Epidermal melanocyte (primary cell): ENCODE results near the gene CYB5R4.
"Not testable (repeated sequence)": the region's sequence is repeated elsewhere in the genome, so short reads cannot be mapped to it uniquely, and the experiment has no call there.

Source experiments
- DNase-seq: peaks from one replicate; pipeline ENCODE4 v3.0.0; 2011; ENCODE audit warnings: low spot score; ENCODE audit not compliant: insufficient read length

Gene CYB5R4

DNA sequence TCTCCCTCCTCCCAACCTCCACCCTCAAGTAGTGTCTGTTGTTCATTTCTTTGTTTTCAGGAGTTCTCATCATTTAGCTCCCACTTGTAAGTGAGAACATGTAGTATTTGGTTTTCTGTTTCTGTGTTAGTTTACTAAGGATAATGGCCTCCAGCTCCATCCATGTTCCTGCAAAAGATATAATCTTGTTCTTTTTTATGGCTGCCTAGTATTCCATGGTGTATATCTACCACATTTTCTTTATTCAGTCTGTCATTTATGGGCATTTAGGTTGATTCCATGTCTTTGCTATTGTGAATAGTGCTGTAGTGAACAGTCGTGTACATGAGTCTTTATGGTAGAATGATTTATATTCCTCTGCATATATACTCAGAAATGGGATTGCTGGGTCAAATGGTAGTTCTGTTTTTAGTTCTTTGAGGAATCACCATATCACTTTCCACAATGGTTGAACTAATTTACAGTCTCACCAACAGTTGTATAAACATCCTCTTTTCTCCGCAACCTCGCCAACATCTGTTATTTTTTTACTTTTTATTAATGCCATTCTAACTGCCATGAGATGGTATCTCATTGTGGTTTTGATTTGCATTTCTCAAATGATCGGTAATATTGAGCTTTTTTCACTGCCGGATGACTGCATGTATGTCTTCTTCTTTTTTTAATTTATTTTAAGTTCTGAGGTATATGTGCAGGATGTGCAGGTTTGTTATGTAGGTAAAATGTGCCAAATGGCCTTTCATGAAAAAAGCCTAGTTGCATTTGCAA, 48.3 kb downstream of the CYB5R4 start:
- not testable (repeated sequence) for DNase-seq

- no peak for DNase-seq
These were observed 49.3 kb downstream of the CYB5R4 start for GRCh38 chr6:83908813-83909212.

DNA sequence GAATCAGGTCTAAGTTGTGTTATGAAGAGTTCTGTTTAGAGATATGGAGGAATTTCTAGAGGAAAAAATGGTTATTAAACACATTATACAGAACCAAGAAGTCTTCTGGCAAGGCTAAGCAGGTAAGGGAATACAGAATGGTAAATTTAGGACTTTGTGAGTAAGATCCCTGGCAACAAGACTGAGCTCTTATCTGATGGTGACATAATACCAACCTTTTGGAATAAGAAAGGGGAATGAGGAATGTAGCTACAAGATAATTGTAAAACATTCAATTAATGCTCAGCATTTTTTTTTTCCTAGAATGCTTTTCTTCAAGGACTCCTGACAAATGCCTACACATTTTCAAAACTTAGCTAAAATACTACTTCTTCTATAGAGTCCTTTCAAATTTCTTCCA, 51.8 kb downstream of the CYB5R4 start:
- DNase-seq: no peak

GRCh38 chr6:83914953-83915352, 55.5 kb downstream of the CYB5R4 start:
- no peak for DNase-seq

DNA sequence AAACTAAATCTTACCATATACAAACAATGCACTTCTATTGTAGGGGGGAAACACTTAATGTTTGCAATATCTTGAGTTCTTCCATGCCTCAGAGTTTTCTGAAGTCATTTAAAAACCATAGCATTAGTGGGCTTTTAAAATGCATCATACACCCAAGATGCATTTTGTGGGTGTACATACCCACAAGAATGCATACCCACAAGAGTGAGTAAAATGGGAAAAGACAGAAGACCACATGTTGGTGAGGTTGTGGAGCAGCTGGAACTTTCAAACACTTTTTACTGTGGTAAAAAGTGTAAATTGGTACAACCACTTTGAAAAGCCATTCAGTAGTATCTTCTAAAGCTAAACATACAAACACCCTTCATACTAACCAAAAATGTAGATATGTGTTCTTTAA, 57.5 kb downstream of the CYB5R4 start:
- DNase-seq: no peak

DNA sequence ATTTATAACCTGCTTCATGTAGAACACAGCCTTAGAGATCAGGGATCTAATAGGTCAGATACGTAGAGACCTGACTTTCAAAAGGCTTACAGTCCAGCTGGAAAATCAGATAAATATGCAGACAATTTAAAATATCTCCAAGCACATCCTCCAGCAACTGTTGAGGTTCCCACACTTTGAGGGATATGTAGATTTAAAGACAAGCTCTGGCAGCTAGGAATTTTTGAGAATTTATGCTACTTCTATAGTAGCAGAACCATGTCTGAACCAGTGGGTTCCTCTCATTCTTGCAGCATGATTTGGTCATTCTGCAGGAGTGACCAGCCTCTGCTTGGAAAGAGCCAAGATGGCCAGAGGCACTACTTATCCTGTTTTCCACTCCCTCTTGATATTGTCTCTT, 60.5 kb downstream of the CYB5R4 start:
- DNase-seq: no peak

DNA sequence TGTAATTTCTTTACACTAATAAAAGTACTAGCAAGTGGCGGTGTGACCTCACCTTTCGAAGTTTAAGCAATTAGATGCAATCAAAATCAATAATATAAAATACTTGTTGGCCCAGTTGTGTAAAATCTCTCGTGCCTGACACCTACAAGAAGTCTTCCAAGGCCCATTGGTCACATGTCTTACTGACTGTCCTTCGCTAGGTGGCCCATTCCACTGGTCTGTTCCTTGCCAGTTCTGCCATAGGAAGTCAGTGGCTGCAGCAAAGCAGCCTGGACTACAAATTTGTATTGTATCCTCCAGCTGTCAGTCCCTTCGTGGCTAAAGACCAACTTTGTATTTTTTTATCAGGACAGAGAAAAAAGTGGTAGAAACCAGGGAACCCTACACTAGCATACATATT, 61.8 kb downstream of the CYB5R4 start:
- DNase-seq: no peak

- DNase-seq: no peak
These were observed 68.0 kb downstream of the CYB5R4 start for GRCh38 chr6:83927470-83927869.

DNA sequence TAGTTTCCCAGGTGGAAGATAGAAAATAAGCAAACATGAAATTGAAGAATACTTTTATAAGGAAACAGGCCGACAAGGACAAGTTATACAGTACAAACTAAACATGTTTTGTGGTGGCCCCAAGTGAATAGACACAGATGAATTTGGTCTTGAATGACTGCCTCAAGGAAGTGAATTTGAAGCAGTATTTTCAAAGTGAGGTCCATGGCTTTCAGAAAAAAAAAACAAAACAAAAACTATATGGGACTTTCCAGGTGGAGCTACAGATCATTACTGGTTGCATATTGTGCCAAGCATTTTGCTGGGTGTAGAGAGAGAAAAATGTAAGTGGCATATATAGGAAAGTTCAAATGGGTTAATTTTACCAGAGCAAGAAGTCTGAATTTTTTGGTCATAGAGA, 68.8 kb downstream of the CYB5R4 start:
- DNase-seq: no peak

- not testable (repeated sequence) for DNase-seq
These were observed 86.8 kb downstream of the CYB5R4 start for GRCh38 chr6:83946201-83946833.

DNA sequence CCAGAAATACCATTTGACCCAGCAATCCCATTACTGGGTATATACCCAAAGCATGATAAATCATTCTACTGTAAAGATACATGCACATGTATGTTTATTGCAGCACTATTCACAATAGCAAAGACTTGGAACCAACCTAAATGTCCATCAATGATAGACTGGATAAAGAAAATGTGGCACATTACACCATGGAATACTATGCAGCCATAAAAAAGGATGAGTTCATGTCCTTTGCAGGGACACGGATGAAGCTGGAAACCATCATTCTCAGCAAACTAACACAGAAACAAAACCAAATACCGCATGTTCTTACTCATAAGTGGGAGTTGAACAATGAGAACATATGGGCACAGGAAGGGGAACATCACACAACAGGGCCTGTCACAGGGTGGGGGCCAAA, 88.5 kb downstream of the CYB5R4 start:
- not testable (repeated sequence) for DNase-seq

- DNase-seq: no peak
These were observed 89.4 kb downstream of the CYB5R4 start for GRCh38 chr6:83948851-83949250.

- DNase-seq: not testable (repeated sequence)
These were observed 91.9 kb downstream of the CYB5R4 start for GRCh38 chr6:83951423-83951822.

- no peak for DNase-seq
These were observed 93.3 kb downstream of the CYB5R4 start for GRCh38 chr6:83952830-83953229.

DNA sequence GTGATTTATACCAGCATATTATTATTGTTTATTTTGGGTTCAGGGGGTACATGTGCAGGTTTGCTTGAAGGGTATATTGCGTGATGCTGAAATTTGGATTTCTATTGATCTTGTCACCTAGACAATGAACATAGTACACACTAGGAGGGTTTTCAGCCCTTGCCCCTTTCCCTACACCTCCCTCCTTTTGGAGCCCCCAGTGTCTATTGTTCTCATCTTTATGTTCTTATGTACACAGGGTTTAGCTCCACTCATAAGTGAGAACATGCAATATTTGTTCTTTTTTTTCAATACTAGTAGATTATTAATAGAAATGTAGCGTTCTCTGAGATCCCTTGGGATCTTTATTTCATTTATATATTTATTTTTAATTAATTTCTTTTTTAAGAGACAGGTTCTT, 94.9 kb downstream of the CYB5R4 start:
- no peak for DNase-seq

DNA sequence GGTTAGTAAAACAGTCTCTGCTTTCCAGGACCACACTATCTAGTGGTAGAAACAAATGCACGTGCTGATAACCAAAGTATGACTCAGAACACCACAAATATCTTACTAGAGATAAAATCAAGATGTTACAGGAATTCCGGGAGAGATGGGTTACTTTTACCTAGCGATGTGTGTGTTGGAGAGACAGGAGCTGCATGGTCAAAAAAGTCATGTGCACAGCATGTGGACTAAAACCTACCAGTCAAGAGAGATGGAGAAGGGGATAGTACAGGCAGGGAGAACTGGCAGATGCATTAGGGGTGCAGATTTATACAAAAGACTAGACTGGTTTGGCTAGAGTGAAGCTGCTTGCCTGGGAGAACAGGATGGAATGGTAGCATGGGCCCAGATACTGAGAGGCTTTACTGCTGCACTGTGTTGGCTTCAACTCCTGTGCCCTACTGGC, 98.8 kb downstream of the CYB5R4 start:
- no peak for DNase-seq

DNA sequence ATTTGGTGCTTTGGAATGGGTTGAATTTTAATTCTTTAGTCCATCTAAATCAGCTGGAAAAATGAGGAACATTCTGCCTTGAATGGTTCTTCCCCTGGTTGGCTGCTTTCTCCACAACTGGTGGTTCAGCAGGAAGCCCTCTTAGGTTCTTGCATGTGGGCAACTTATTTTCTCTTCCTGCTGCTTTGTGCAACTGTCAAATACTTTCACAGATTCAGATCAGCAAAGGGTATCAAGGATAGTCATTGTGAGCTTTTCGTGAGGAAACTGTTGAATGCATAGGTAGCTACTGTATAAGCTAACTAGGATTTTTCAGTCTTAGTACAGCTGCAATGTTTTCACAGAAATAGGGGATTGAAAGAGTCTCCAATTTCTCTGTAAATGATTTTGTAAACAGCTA, 101.2 kb downstream of the CYB5R4 start:
- DNase-seq: no peak

- no peak for DNase-seq
These were observed 103.1 kb downstream of the CYB5R4 start for GRCh38 chr6:83962582-83962981.

GRCh38 chr6:83966539-83966938, 107.0 kb downstream of the CYB5R4 start:
- no peak for DNase-seq

DNA sequence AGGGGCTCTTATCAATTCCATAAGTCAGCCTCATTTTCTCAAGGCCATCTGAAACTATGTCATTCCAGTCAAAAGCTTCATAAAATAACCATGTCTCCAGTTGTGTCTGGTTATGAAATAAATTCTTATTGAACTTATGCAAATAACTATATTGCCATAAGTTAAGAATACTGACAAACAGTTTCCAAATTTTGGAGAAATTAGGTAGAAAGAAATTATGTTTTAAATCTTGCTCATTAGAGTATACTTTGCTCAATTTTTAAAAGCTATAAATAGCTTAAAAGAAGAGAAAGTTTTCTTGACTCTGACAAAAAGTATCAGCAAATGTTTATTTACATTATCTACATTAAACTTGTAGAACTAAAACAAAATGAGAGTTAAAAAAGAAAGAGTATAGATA, 111.1 kb downstream of the CYB5R4 start:
- no peak for DNase-seq

DNA sequence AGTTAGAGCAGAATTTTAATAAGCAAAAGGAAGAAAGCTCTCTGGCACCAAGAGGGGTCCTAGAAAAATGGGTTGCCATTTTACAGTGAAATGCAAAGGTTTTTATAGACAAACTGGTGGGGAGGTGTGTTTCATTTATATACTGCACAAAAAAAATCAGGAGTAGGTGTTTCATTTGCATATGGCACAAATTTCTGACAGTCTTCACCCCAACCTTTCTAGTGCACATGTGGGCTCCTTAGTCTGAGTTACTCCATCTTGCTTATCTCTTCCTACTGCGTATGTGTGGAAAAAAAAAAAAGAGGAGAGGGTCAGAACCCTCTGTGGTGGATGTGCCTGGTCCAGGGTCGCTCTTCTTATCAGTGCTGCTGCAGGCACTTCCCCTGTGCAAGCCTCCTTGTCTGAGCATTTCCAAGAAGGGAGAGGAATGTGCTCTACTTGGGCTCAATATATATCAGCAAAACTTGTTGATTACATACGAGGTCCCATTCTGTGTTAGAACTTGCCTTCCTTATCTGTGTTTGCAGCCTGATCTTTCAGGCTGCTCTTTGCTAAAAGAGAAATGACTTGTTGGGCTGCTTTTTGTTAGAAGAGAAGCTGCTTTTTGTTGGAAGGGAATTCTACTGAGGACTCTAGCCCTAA, 115.0 kb downstream of the CYB5R4 start:
- no peak for DNase-seq

GRCh38 chr6:83976037-83976755, 116.7 kb downstream of the CYB5R4 start:
- no peak for DNase-seq
